Measurements from ENCODE around the gene ARL8B.

Gene ARL8B

DNA sequence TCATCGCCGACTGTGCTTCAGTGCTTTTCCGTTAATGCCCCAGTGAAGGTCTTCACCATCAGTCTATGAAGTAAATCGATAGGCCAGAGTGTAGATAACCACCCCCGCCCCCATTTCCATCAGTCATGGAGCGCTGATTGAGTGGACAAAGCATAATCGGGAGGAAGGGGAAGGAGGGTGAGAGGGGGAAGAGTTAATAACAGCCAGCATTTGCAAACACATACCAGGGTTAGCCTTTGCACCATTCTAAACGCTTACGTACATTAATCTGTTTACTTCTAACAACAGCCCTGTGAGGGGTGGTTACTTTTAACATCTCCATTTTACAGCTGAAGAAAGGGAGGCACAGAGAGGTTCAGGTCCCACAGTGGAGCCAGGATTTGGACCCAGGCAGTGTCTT, 92.3 kb downstream of the ARL8B start:
- WGBS, 2 donors (ENCODE audit: extremely low coverage in 2 of 2, insufficient read length in 2 of 2, insufficient replicate concordance in 1 of 2), result no CpG with 5 or more reads among the region's 9 CpGs
- peaks cover 47 to 100% of the 10 kb centered on the region in 2 donors for H3K36me3 ChIP-seq (replicated peaks in 1 of 2; ENCODE audit: control insufficient read depth in 2 of 2, insufficient read depth in 2 of 2, low read length in 2 of 2)
- no peak overlapping the region for H3K4me2 ChIP-seq (ENCODE audit: insufficient read depth, low read length, poor library complexity, severe bottlenecking)

DNA sequence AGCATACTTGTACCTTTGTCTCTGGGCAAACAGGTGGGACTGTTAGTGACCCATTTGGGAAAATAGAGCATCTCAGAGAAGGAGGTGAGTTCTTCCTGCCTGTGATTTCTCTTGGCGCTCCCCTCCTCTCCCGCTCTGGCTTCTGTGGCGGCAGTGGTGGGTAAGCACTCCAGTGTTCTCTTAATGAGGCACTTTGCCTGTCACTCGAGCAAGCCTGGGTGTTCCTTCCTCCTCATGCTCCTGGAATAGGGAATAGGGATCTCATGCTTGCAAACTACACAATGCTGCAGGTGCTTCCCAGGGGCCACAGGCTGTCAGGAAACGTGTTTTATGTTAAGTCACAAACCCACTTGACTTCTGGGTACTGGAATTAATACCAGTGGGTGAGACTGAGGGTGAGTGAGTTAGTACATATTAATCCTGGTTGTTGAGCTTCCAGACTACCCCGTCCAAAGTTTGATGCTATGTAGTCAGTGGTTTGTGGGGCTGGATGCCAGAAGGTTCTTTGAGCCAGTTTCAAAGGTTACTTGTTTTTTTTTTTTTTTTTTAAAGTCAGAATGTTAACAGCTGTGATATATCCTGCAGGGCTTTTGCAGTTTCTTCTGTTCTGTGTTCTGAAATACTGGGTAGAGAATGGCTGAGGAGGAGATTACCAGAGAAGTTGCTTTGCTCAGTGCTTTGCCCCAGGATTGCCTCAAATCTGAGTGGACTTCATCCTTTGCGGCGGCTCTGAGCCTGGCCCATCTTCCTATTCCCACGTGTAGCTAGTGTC, 95.9 kb downstream of the ARL8B start:
- peaks cover 24 to 68% of the 10 kb centered on the region in 2 donors for H3K36me3 ChIP-seq (replicated peaks in 1 of 2; ENCODE audit: control insufficient read depth in 2 of 2, insufficient read depth in 2 of 2, low read length in 2 of 2)
- H3K4me2 ChIP-seq (ENCODE audit: insufficient read depth, low read length, poor library complexity, severe bottlenecking), result no peak overlapping the region
- H2BK12ac ChIP-seq (ENCODE audit: low read length), result no peak overlapping the region
- H3K18ac ChIP-seq (ENCODE audit: low read length), result peak overlapping the region; percentile 32
- no peak overlapping the region for H4K91ac ChIP-seq (ENCODE audit: low read depth, low read length, poor library complexity)
- H2AFZ ChIP-seq (ENCODE audit: low read length), result no peak overlapping the region
- no peaks in the 10 kb centered on the region for H3K9me3 ChIP-seq (replicated peaks in 1 of 2; ENCODE audit: control insufficient read depth in 2 of 2, insufficient read depth in 1 of 2, low read depth in 1 of 2, low read length in 2 of 2)
- no peak overlapping the region for H3K14ac ChIP-seq (ENCODE audit: low read length)
- DNase-seq (ENCODE audit: low spot score), result no peak
- no peak overlapping the region for H3K4ac ChIP-seq (ENCODE audit: low read length)
- H2BK5ac ChIP-seq (ENCODE audit: low read length), result no peak overlapping the region
- H3K9ac ChIP-seq (ENCODE audit: low read depth, low read length, poor library complexity), result no peak overlapping the region
- no peaks in the 10 kb centered on the region for H3K79me1 ChIP-seq (ENCODE audit: low read depth, low read length)
- no CpG with 5 or more reads among the region's 9 CpGs for WGBS, 2 donors (ENCODE audit: extremely low coverage in 2 of 2, insufficient read length in 2 of 2, insufficient replicate concordance in 1 of 2)
- no peak overlapping the region for H3K27ac ChIP-seq (replicated peaks; ENCODE audit: low read length)
- H2BK120ac ChIP-seq (ENCODE audit: low read depth, low read length), result no peak overlapping the region
- no peak overlapping the region for H4K8ac ChIP-seq (ENCODE audit: low read depth, low read length)
- no peak overlapping the region for H2AK5ac ChIP-seq (ENCODE audit: low read depth, low read length)
- H3K4me3 ChIP-seq (ENCODE audit: low read length in 2 of 2), result no peak overlapping the region
- no peaks in the 10 kb centered on the region for H3K27me3 ChIP-seq (ENCODE audit: control insufficient read depth in 3 of 3, insufficient read depth in 3 of 3, low read depth in 1 of 3, low read length in 3 of 3)
- H3K4me1 ChIP-seq (ENCODE audit: control insufficient read depth in 2 of 2, insufficient read depth in 1 of 2, low read depth in 1 of 2, low read length in 2 of 2), result peaks cover 0 to 13% of the 10 kb centered on the region in 2 donors
- no peak overlapping the region for H3K23ac ChIP-seq (ENCODE audit: low read depth, low read length, poor library complexity)
- H2BK15ac ChIP-seq (ENCODE audit: low read length), result no peak overlapping the region

More for the DNA sequence above, 92.3 kb downstream of the ARL8B start:
- no peak overlapping the region for H2BK5ac ChIP-seq (ENCODE audit: low read length)
- no peak overlapping the region for H3K23ac ChIP-seq (ENCODE audit: low read depth, low read length, poor library complexity)
- H4K8ac ChIP-seq (ENCODE audit: low read depth, low read length), result no peak overlapping the region
- no peak overlapping the region for H2AFZ ChIP-seq (ENCODE audit: low read length)
- H3K14ac ChIP-seq (ENCODE audit: low read length), result no peak overlapping the region
- no peak for DNase-seq (ENCODE audit: low spot score)
- H3K4ac ChIP-seq (ENCODE audit: low read length), result no peak overlapping the region
- no peak overlapping the region for H2AK5ac ChIP-seq (ENCODE audit: low read depth, low read length)
- H4K91ac ChIP-seq (ENCODE audit: low read depth, low read length, poor library complexity), result no peak overlapping the region
- peaks cover 0 to 9% of the 10 kb centered on the region in 2 donors for H3K4me1 ChIP-seq (ENCODE audit: control insufficient read depth in 2 of 2, insufficient read depth in 1 of 2, low read depth in 1 of 2, low read length in 2 of 2)
- no peaks in the 10 kb centered on the region for H3K9me3 ChIP-seq (replicated peaks in 1 of 2; ENCODE audit: control insufficient read depth in 2 of 2, insufficient read depth in 1 of 2, low read depth in 1 of 2, low read length in 2 of 2)
- H3K9ac ChIP-seq (ENCODE audit: low read depth, low read length, poor library complexity), result no peak overlapping the region
- H2BK120ac ChIP-seq (ENCODE audit: low read depth, low read length), result no peak overlapping the region
- no peaks in the 10 kb centered on the region for H3K27me3 ChIP-seq (ENCODE audit: control insufficient read depth in 3 of 3, insufficient read depth in 3 of 3, low read depth in 1 of 3, low read length in 3 of 3)
- H3K79me1 ChIP-seq (ENCODE audit: low read depth, low read length), result no peaks in the 10 kb centered on the region
- no peak overlapping the region for H3K4me3 ChIP-seq (ENCODE audit: low read length in 2 of 2)
- no peak overlapping the region for H3K18ac ChIP-seq (ENCODE audit: low read length)
- no peak overlapping the region for H3K27ac ChIP-seq (replicated peaks; ENCODE audit: low read length)
- H2BK15ac ChIP-seq (ENCODE audit: low read length), result no peak overlapping the region
- H2BK12ac ChIP-seq (ENCODE audit: low read length), result no peak overlapping the region

DNA sequence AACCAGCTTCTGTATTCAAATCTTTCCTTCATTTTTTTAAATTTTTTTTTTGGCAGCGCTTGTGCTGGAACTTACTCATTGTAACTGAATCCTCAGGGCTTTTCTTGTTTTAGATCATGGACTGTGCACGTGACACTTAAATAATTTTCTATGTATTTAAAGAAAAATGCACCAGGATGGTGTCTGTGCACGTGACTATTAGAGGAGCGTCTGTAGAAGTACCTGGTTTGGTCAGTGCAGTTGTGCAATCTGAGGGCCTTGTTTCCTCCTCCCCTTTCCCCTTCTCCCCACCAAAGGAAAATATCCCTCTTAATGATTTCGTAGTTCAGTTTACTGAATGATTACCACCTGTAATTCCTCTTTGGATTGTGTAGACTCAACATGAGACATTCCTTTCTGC, 96.7 kb downstream of the ARL8B start:
- Histone ChIP-seq H3K27me3 (ENCODE audit: control insufficient read depth in 3 of 3, insufficient read depth in 3 of 3, low read depth in 1 of 3, low read length in 3 of 3) (no peaks in the 10 kb centered on the region), H2BK15ac (ENCODE audit: low read length) (no peak overlapping the region), H3K14ac (ENCODE audit: low read length) (no peak overlapping the region), H2BK12ac (ENCODE audit: low read length) (no peak overlapping the region), H3K36me3 (replicated peaks in 1 of 2; ENCODE audit: control insufficient read depth in 2 of 2, insufficient read depth in 2 of 2, low read length in 2 of 2) (peaks cover 19 to 60% of the 10 kb centered on the region in 2 donors), H3K9ac (ENCODE audit: low read depth, low read length, poor library complexity) (no peak overlapping the region), H3K4ac (ENCODE audit: low read length) (no peak overlapping the region), H3K79me1 (ENCODE audit: low read depth, low read length) (no peaks in the 10 kb centered on the region), H3K4me3 (ENCODE audit: low read length in 2 of 2) (no peak overlapping the region), H3K18ac (ENCODE audit: low read length) (no peak overlapping the region), H2BK5ac (ENCODE audit: low read length) (no peak overlapping the region), H3K27ac (replicated peaks; ENCODE audit: low read length) (peak overlapping the region; percentile 10), H2AFZ (ENCODE audit: low read length) (no peak overlapping the region), H3K4me1 (ENCODE audit: control insufficient read depth in 2 of 2, insufficient read depth in 1 of 2, low read depth in 1 of 2, low read length in 2 of 2) (peaks cover 0 to 13% of the 10 kb centered on the region in 2 donors), H4K8ac (ENCODE audit: low read depth, low read length) (no peak overlapping the region), H3K23ac (ENCODE audit: low read depth, low read length, poor library complexity) (no peak overlapping the region), H4K91ac (ENCODE audit: low read depth, low read length, poor library complexity) (no peak overlapping the region), H3K9me3 (replicated peaks in 1 of 2; ENCODE audit: control insufficient read depth in 2 of 2, insufficient read depth in 1 of 2, low read depth in 1 of 2, low read length in 2 of 2) (no peaks in the 10 kb centered on the region), H3K4me2 (ENCODE audit: insufficient read depth, low read length, poor library complexity, severe bottlenecking) (no peak overlapping the region), H2AK5ac (ENCODE audit: low read depth, low read length) (no peak overlapping the region), H2BK120ac (ENCODE audit: low read depth, low read length) (no peak overlapping the region)
- no peak for DNase-seq (ENCODE audit: low spot score)
- WGBS, 2 donors (ENCODE audit: extremely low coverage in 2 of 2, insufficient read length in 2 of 2, insufficient replicate concordance in 1 of 2), result no CpG with 5 or more reads among the region's 5 CpGs

DNA sequence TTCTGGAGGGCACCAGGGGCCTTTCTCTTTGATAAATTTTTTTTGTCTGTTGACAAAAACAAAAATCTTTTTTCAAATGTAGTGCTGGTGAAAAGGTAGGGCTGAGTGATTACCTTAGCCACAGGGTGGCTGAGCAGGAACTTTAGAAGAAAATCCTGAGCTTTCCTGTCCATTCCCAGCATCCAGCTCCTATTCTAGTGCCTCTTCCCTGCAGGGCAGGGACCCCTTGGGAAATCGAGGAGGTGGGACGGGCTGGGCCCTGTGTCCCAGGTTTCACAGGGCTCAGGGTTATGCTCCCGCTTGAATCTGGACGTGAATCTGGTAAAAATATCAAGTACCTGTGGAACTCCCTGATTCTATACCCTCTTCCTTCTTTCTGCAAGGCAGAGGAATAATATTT, 97.1 kb downstream of the ARL8B start:
- Histone ChIP-seq H3K36me3 (replicated peaks in 1 of 2; ENCODE audit: control insufficient read depth in 2 of 2, insufficient read depth in 2 of 2, low read length in 2 of 2) (peaks cover 15 to 56% of the 10 kb centered on the region in 2 donors), H2BK5ac (ENCODE audit: low read length) (no peak overlapping the region), H2AFZ (ENCODE audit: low read length) (no peak overlapping the region), H3K14ac (ENCODE audit: low read length) (no peak overlapping the region), H3K4me3 (ENCODE audit: low read length in 2 of 2) (no peak overlapping the region), H4K91ac (ENCODE audit: low read depth, low read length, poor library complexity) (no peak overlapping the region), H2BK120ac (ENCODE audit: low read depth, low read length) (no peak overlapping the region), H2BK15ac (ENCODE audit: low read length) (no peak overlapping the region), H2BK12ac (ENCODE audit: low read length) (no peak overlapping the region), H3K27me3 (ENCODE audit: control insufficient read depth in 3 of 3, insufficient read depth in 3 of 3, low read depth in 1 of 3, low read length in 3 of 3) (no peaks in the 10 kb centered on the region), H3K27ac (replicated peaks; ENCODE audit: low read length) (no peak overlapping the region), H3K9me3 (replicated peaks in 1 of 2; ENCODE audit: control insufficient read depth in 2 of 2, insufficient read depth in 1 of 2, low read depth in 1 of 2, low read length in 2 of 2) (no peaks in the 10 kb centered on the region), H3K79me1 (ENCODE audit: low read depth, low read length) (no peaks in the 10 kb centered on the region), H3K4me1 (ENCODE audit: control insufficient read depth in 2 of 2, insufficient read depth in 1 of 2, low read depth in 1 of 2, low read length in 2 of 2) (peaks cover 0 to 13% of the 10 kb centered on the region in 2 donors), H3K4ac (ENCODE audit: low read length) (no peak overlapping the region), H3K4me2 (ENCODE audit: insufficient read depth, low read length, poor library complexity, severe bottlenecking) (no peak overlapping the region), H3K23ac (ENCODE audit: low read depth, low read length, poor library complexity) (no peak overlapping the region), H3K18ac (ENCODE audit: low read length) (no peak overlapping the region), H3K9ac (ENCODE audit: low read depth, low read length, poor library complexity) (no peak overlapping the region), H2AK5ac (ENCODE audit: low read depth, low read length) (no peak overlapping the region), H4K8ac (ENCODE audit: low read depth, low read length) (no peak overlapping the region)
- DNase-seq (ENCODE audit: low spot score), result no peak
- no CpG with 5 or more reads among the region's 4 CpGs for WGBS, 2 donors (ENCODE audit: extremely low coverage in 2 of 2, insufficient read length in 2 of 2, insufficient replicate concordance in 1 of 2)

Data from neuronal stem cell (in vitro differentiated cells).